Epithelial cell of esophagus (primary cell): ENCODE measurements around the gene SERAC1.
A peak's percentile ranks its signal among the peaks of the same experiment; 100 is the strongest.

Experiments
- DNase-seq: peaks from one replicate; pipeline ENCODE4 v3.0.0; 2010; ENCODE audit warnings: low read depth
- H3K4me3 ChIP-seq: 2 replicates; pipeline ENCODE4 v1.5.1; 2011; ENCODE audit warnings: mild to moderate bottlenecking, low read length, control low read depth
- TF ChIP-seq, protein P1 (sequence below): IDR thresholded peaks from 2 replicates; pipeline ENCODE4 v1.5.1; 2011; ENCODE audit warnings: low read depth, mild to moderate bottlenecking, low read length, control low read depth, inconsistent platforms; ENCODE audit not compliant: insufficient read depth; ENCODE audit errors: missing control alignments

SERAC1 gene

GRCh38 chr6:158071121-158072082 is 96.7 kb downstream of the SERAC1 start:
- TF ChIP-seq, protein P1, sequence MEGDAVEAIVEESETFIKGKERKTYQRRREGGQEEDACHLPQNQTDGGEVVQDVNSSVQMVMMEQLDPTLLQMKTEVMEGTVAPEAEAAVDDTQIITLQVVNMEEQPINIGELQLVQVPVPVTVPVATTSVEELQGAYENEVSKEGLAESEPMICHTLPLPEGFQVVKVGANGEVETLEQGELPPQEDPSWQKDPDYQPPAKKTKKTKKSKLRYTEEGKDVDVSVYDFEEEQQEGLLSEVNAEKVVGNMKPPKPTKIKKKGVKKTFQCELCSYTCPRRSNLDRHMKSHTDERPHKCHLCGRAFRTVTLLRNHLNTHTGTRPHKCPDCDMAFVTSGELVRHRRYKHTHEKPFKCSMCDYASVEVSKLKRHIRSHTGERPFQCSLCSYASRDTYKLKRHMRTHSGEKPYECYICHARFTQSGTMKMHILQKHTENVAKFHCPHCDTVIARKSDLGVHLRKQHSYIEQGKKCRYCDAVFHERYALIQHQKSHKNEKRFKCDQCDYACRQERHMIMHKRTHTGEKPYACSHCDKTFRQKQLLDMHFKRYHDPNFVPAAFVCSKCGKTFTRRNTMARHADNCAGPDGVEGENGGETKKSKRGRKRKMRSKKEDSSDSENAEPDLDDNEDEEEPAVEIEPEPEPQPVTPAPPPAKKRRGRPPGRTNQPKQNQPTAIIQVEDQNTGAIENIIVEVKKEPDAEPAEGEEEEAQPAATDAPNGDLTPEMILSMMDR: no peak
- no peak for DNase-seq
- no peak overlapping the region for H3K4me3 ChIP-seq

GRCh38 chr6:158070513-158070912 is 97.5 kb downstream of the SERAC1 start:
- TF ChIP-seq, protein P1: no peak
- no peak overlapping the region for H3K4me3 ChIP-seq
- no peak for DNase-seq

- H3K4me3 ChIP-seq: no peak overlapping the region
- TF ChIP-seq, protein P1: no peak
- DNase-seq: peak; percentile 59
Observed at GRCh38 chr6:158069800-158070195, 98.3 kb downstream of the SERAC1 start.

DNA sequence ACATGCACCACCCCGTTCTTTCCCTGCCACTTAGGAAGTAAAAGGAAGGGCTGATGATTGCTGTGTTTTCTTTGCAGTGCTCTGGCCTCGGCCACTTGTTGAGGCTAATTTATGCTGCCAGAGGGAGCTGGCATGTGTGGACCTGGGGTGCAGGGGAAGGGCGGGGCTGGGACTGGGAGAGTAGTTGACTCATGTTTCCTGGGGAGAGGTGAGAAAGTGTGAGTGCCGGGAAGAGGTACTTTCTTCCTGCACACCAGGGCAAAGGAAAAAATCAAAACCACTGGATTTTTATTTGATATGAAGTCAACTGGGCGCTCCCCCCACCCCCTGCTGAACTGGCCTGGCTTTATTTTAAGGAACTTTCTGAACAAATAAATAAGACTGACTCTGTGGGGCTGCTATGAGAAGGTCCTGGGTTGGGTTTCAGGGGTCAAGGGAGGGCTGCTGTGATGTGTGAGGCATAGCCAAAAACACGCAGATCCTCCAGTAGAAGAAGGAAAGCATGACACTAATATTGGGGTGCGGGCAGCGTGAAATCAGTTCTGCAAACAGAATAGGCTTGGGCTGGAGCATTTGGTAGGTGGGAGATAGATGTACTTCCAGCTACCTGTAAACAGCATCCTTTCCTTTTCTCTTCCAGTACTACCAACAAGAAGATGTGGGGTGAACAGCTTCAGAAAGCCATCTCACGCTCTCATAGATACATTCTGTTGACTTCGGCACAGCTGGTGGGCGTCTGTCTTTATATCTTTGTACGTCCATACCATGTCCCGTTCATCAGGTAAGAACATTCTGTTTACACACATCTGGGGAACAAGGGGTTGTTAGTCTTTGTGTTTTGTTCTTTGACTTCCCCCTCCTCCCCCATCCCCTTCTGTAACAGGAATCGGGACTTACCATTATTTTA is 98.9 kb downstream of the SERAC1 start:
- H3K4me3 ChIP-seq: no peak overlapping the region
- TF ChIP-seq, protein P1: peak; percentile 7
- peak; percentile 96 for DNase-seq

- no peak overlapping the region for H3K4me3 ChIP-seq
- TF ChIP-seq, protein P1: no peak
- no peak for DNase-seq
Observed at GRCh38 chr6:158068156-158068892, 99.7 kb downstream of the SERAC1 start.

DNA sequence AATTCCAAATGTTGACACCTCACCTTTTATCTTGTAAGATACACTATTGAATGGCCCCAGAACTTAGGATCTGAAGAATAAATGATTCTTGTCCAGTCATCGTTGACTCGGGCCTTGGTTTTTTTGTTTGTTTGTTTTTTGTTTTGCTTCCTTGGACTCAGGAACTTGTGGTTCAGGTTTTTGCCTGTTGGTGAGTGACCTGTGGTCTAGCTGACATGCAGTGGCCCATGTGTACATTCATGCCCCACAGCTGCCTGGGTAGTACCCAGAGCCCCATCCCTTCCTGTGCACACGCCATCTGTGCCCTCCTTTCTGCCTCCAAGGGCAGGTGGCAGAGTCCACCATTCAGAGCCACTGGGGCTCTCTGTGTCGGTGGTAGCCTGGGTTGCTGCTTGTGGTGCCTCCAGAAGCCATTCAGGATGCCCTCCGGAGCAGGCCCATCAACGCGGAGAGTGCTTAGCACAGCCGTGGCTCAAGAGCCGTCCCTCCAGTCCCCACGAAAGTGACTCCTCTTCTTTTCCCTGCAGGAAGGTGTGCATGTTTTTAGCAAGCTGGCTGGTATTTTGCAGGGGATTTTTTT is 100.5 kb downstream of the SERAC1 start:
- DNase-seq: peak; percentile 33

More for the DNA sequence above, 100.5 kb downstream of the SERAC1 start:
- no peak overlapping the region for H3K4me3 ChIP-seq
- TF ChIP-seq, protein P1: no peak
